Hepatocyte (in vitro differentiated cells): Measurements from ENCODE around the gene ACAP3. TPM values are rescaled to one million over a fixed set of nuclear protein-coding genes. Genes with fewer than 3 reads are reported as not detected.
A peak's percentile ranks its signal among the peaks of the same experiment; 100 is the strongest.

Source experiments
- DNase-seq: peaks from one replicate; pipeline ENCODE4 v3.0.0-alpha.2; 2016; ENCODE audit warnings: low spot score
- H2AFZ ChIP-seq: fragments of 200-600 bp; sonication (generic); 2 replicates; pipeline ENCODE4 v1.6.0; 2016; ENCODE audit warnings: antibody characterized with exemption, mild to moderate bottlenecking
- H3K27ac ChIP-seq: fragments of 200-600 bp; sonication (generic); 2 replicates; pipeline ENCODE4 v1.5.1; 2016; ENCODE audit warnings: mild to moderate bottlenecking
- H3K27me3 ChIP-seq: fragments of 200-600 bp; sonication (generic); 2 replicates; pipeline ENCODE4 v1.6.1; 2016
- H3K36me3 ChIP-seq: fragments of 200-600 bp; sonication (generic); replicated peaks from 2 replicates; pipeline ENCODE4 v1.5.1; 2016; ENCODE audit warnings: low read depth; ENCODE audit not compliant: insufficient read depth
- H3K4me1 ChIP-seq: fragments of 200-600 bp; sonication (generic); 2 replicates; pipeline ENCODE4 v1.5.1; 2016; ENCODE audit warnings: mild to moderate bottlenecking, moderate library complexity; ENCODE audit not compliant: insufficient read depth
- H3K4me2 ChIP-seq: fragments of 200-600 bp; sonication (generic); 2 replicates; pipeline ENCODE4 v1.6.0; 2016
- H3K4me3 ChIP-seq: fragments of 200-600 bp; sonication (generic); 2 replicates; pipeline ENCODE4 v1.5.1; 2016; ENCODE audit warnings: mild to moderate bottlenecking
- H3K79me2 ChIP-seq: fragments of 200-600 bp; sonication (generic); 2 replicates; pipeline ENCODE4 v1.6.0; 2017; ENCODE audit warnings: mild to moderate bottlenecking
- H3K9me2 ChIP-seq: fragments of 200-600 bp; sonication (generic); replicated peaks from 2 replicates; pipeline ENCODE4 v1.6.0; 2017; ENCODE audit warnings: mild to moderate bottlenecking; ENCODE audit not compliant: insufficient read depth
- H3K9me3 ChIP-seq: fragments of 200-600 bp; sonication (generic); 2 replicates; pipeline ENCODE4 v1.5.1; 2016; ENCODE audit warnings: low read depth, mild to moderate bottlenecking
- H4K20me1 ChIP-seq: fragments of 200-600 bp; sonication (generic); 2 replicates; pipeline ENCODE4 v1.6.0; 2016; ENCODE audit warnings: mild to moderate bottlenecking; ENCODE audit not compliant: insufficient read depth, poor library complexity, severe bottlenecking
- EZH2 ChIP-seq: fragments of 200-600 bp; sonication (generic); IDR thresholded peaks from 2 replicates; pipeline ENCODE4 v1.6.1; 2016; ENCODE audit warnings: antibody characterized with exemption, mild to moderate bottlenecking, borderline replicate concordance
- EZH2phosphoT487 ChIP-seq: fragments of 200-600 bp; sonication (generic); IDR thresholded peaks from one replicate; pipeline ENCODE4 v1.6.1; 2018; ENCODE audit warnings: antibody characterized with exemption, mild to moderate bottlenecking, low read depth, moderate library complexity; ENCODE audit not compliant: unreplicated experiment, severe bottlenecking
- WGBS: methylation state at CpG from one replicate; pipeline ENCODE4 v1.1.6; 2016; ENCODE audit warnings: low lambda C conversion rate; ENCODE audit errors: missing lambda C conversion rate; 5-methylcytosine and 5-hydroxymethylcytosine counted together
- polyA plus RNA-seq: library from polyadenylated mRNA; unstranded; fragments of >200 nt; fragmentation: Nextera tagmentation; extraction: Ambion mirVana; gene quantifications from 2 replicates; pipeline ENCODE4 v1.2.1, GENCODE V29; 2016
- total RNA-seq: library from RNA; depleted of rRNA; stranded (reverse); fragments of >200 nt; gene quantifications from 2 replicates; pipeline ENCODE4 v1.2.3, GENCODE V29; 2014
- TF ChIP-seq, protein P1 (sequence below): fragments of 200-600 bp; sonication (generic); IDR thresholded peaks from 2 replicates; pipeline ENCODE4 v1.5.1; 2016; ENCODE audit warnings: antibody characterized with exemption, mild to moderate bottlenecking; ENCODE audit not compliant: poor library complexity

Gene ACAP3
- total and polyA plus RNA-seq, 2 experiments from 2014 or later = 56.0 to 87.1 TPM

- no peak for DNase-seq
- H3K27ac ChIP-seq = no peak within 1 kb of the TSS
- H3K9me3 ChIP-seq = no peaks in the 10 kb centered on the region
- peak within 1 kb of the TSS; percentile 70 for H3K4me2 ChIP-seq
- no peak within 1 kb of the TSS for H3K4me3 ChIP-seq
- no peaks in the 10 kb centered on the region for H3K79me2 ChIP-seq
- H3K9me2 ChIP-seq = no peaks in the 10 kb centered on the region
- H3K4me1 ChIP-seq = peaks cover 3% of the 10 kb centered on the region
- H2AFZ ChIP-seq = no peak within 1 kb of the TSS
- WGBS = 6% methylated on average over 21 of the region's 74 CpGs
- no peaks in the 10 kb centered on the region for H3K36me3 ChIP-seq
- peaks cover 24% of the 10 kb centered on the region for H3K27me3 ChIP-seq
- no peaks in the 10 kb centered on the region for H4K20me1 ChIP-seq
- no peak for TF ChIP-seq EZH2
- no peak for TF ChIP-seq EZH2phosphoT487
- TF ChIP-seq, protein P1, sequence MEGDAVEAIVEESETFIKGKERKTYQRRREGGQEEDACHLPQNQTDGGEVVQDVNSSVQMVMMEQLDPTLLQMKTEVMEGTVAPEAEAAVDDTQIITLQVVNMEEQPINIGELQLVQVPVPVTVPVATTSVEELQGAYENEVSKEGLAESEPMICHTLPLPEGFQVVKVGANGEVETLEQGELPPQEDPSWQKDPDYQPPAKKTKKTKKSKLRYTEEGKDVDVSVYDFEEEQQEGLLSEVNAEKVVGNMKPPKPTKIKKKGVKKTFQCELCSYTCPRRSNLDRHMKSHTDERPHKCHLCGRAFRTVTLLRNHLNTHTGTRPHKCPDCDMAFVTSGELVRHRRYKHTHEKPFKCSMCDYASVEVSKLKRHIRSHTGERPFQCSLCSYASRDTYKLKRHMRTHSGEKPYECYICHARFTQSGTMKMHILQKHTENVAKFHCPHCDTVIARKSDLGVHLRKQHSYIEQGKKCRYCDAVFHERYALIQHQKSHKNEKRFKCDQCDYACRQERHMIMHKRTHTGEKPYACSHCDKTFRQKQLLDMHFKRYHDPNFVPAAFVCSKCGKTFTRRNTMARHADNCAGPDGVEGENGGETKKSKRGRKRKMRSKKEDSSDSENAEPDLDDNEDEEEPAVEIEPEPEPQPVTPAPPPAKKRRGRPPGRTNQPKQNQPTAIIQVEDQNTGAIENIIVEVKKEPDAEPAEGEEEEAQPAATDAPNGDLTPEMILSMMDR = no peak
Measured at GRCh38 chr1:1246577-1247340, 61.0 kb downstream of the ACAP3 start, which contains the start of gene C1QTNF12. TSS of gene C1QTNF12 (minus strand) at chr1:1246722. CDS start at chr1:1246690, 32 bp downstream.

DNA sequence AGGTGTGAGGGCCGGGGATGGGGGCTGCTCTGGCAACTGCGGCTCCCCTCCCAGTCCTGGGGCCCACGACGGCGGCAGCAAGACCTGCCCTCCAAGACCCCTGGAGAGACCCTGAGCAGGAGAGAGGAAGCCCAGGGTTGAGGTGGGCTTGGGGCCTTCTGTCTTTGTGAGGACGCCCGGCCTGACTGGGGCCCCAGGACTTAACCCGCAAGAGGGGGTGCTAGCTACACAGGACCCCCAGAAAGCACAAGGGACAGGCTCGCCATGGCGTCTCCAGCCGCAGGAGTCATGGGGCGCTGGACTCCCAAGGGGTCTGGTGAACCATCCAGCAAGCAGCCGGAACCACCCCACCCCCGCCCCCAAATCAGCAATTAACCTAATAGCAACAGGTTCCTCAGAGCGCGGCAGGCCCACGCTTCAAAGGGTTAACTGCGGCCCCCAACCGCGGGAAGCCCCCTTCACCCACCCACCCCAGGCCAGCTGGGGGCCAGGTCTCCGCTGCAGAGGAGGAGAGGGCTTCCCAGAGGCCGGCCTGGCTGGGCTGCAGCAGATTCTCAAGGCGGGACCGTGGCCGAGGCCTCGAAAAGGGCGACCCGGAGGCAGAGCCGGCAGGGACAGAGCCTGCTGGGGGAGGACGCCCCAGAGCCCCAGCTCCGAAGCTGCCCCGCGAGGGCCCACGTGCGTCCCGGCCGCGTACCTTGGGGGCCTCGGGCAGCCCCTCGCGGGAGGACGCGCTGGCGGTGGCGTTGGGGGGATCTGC lies 61.7 kb downstream of the ACAP3 start:
- TF ChIP-seq, protein P1 = no peak
- TF ChIP-seq EZH2 (peak; percentile 6), EZH2phosphoT487 (no peak)
- H3K9me2 ChIP-seq = no peaks in the 10 kb centered on the region
- peak overlapping the region; percentile 70 for H3K4me2 ChIP-seq
- peaks cover 24% of the 10 kb centered on the region for H3K27me3 ChIP-seq
- H3K4me1 ChIP-seq = peaks cover 3% of the 10 kb centered on the region
- no peaks in the 10 kb centered on the region for H3K36me3 ChIP-seq
- no peak overlapping the region for H3K27ac ChIP-seq
- no peaks in the 10 kb centered on the region for H3K9me3 ChIP-seq
- H3K4me3 ChIP-seq = no peak overlapping the region
- H3K79me2 ChIP-seq = no peaks in the 10 kb centered on the region
- H2AFZ ChIP-seq = no peak overlapping the region
- no peaks in the 10 kb centered on the region for H4K20me1 ChIP-seq
- 46% methylated on average over 42 of the region's 45 CpGs for WGBS
- DNase-seq = no peak

GRCh38 chr1:1245178-1245816 lies 62.4 kb downstream of the ACAP3 start:
- H4K20me1 ChIP-seq = no peaks in the 10 kb centered on the region
- no peaks in the 10 kb centered on the region for H3K36me3 ChIP-seq
- H3K4me3 ChIP-seq = no peak overlapping the region
- H3K4me2 ChIP-seq = no peak overlapping the region
- H3K4me1 ChIP-seq = peaks cover 3% of the 10 kb centered on the region
- no peaks in the 10 kb centered on the region for H3K9me3 ChIP-seq
- TF ChIP-seq, protein P1 = no peak
- TF ChIP-seq EZH2 (no peak), EZH2phosphoT487 (no peak)
- WGBS = 90% methylated on average over 14 of the region's 23 CpGs
- H3K79me2 ChIP-seq = no peaks in the 10 kb centered on the region
- H2AFZ ChIP-seq = no peak overlapping the region
- DNase-seq = no peak
- H3K27ac ChIP-seq = no peak overlapping the region
- peaks cover 24% of the 10 kb centered on the region for H3K27me3 ChIP-seq
- H3K9me2 ChIP-seq = no peaks in the 10 kb centered on the region
